Measurements from ENCODE around the gene WDR49. TPM values are rescaled to one million over a fixed set of nuclear protein-coding genes. Genes with fewer than 3 reads are reported as not detected.

The WDR49 gene
- total RNA-seq, 1 experiment from 2014 or later, result 1.3 TPM

GRCh38 chr3:167631471-167631870 is 22.3 kb downstream of the WDR49 start:
- WGBS (ENCODE audit: extremely low coverage, insufficient read length, low lambda C conversion rate), result no CpG with 5 or more reads among the region's 5 CpGs
- no peaks in the 10 kb centered on the region for H3K23me2 ChIP-seq (ENCODE audit: insufficient read length, low read depth, low read length, poor library complexity, severe bottlenecking)
- no peak overlapping the region for H2BK20ac ChIP-seq (ENCODE audit: low read depth, low read length, poor library complexity, severe bottlenecking)
- H3K27ac ChIP-seq (ENCODE audit: insufficient read length, low read depth, low read length), result no peak overlapping the region
- Mint-ChIP-seq H3K4me1 (no peaks in the 10 kb centered on the region; a peak in 2 of 4 replicates), H3K36me3 (ENCODE audit: insufficient read depth in 1 of 3, low read depth in 3 of 3) (no peaks in the 10 kb centered on the region), H3K4me3 (no peak overlapping the region), H3K27ac (no peak overlapping the region), H3K9me3 (no peaks in the 10 kb centered on the region; a peak in 1 of 5 replicates), H3K27me3 (ENCODE audit: low read depth) (no peaks in the 10 kb centered on the region; the same call in 1 of the 2 replicates)
- H4K20me1 ChIP-seq (ENCODE audit: control insufficient read depth, insufficient read depth, insufficient read length), result no peaks in the 10 kb centered on the region
- H2AK5ac ChIP-seq (ENCODE audit: insufficient read length, low read length), result no peak overlapping the region
- H3K4me2 ChIP-seq (ENCODE audit: insufficient read depth, insufficient read length, low read length), result no peak overlapping the region
- H2BK15ac ChIP-seq (ENCODE audit: low read depth, low read length), result no peak overlapping the region
- no peak overlapping the region for H3K4ac ChIP-seq (ENCODE audit: low read depth, low read length)
- no peak overlapping the region for H3K23ac ChIP-seq (ENCODE audit: insufficient read length, low read depth, low read length)
- H3K79me1 ChIP-seq (ENCODE audit: insufficient read depth, low read depth, low read length, poor library complexity, severe bottlenecking), result no peaks in the 10 kb centered on the region
- no peak overlapping the region for H3K56ac ChIP-seq (ENCODE audit: insufficient read length, low read depth, low read length)
- H4K5ac ChIP-seq (ENCODE audit: insufficient read length, low read depth, low read length), result no peak overlapping the region
- no peaks in the 10 kb centered on the region for H3K4me1 ChIP-seq (ENCODE audit: insufficient read depth, low read length)
- no peak overlapping the region for H4K91ac ChIP-seq (ENCODE audit: insufficient read length, low read depth, low read length)
- no peak overlapping the region for H2BK120ac ChIP-seq (ENCODE audit: low read depth, low read length, poor library complexity, severe bottlenecking)
- no peak overlapping the region for H4K8ac ChIP-seq (replicated peaks; ENCODE audit: insufficient read length, low read depth, low read length)
- H3K9me3 ChIP-seq (ENCODE audit: control insufficient read depth, low read depth, low read length), result no peaks in the 10 kb centered on the region
- H3K18ac ChIP-seq (ENCODE audit: insufficient read length, low read depth, low read length), result no peak overlapping the region
- H2AFZ ChIP-seq (ENCODE audit: low read length), result no peak overlapping the region
- DNase-seq, result no peak
- no peaks in the 10 kb centered on the region for H3K27me3 ChIP-seq (ENCODE audit: insufficient read depth, low read length)
- H2BK12ac ChIP-seq (ENCODE audit: insufficient read length, low read depth, low read length), result no peak overlapping the region
- H3K14ac ChIP-seq (ENCODE audit: insufficient read depth, low read length), result no peak overlapping the region
- no peak overlapping the region for H3K9ac ChIP-seq (ENCODE audit: extremely low read depth, insufficient read length, low read length)
- H3K79me2 ChIP-seq (ENCODE audit: insufficient read depth, low read length), result no peaks in the 10 kb centered on the region
- no peak overlapping the region for H2BK5ac ChIP-seq (ENCODE audit: insufficient read length, low read length)
- H3T11ph ChIP-seq (ENCODE audit: low read length), result no peak overlapping the region
- TF ChIP-seq, protein P1, sequence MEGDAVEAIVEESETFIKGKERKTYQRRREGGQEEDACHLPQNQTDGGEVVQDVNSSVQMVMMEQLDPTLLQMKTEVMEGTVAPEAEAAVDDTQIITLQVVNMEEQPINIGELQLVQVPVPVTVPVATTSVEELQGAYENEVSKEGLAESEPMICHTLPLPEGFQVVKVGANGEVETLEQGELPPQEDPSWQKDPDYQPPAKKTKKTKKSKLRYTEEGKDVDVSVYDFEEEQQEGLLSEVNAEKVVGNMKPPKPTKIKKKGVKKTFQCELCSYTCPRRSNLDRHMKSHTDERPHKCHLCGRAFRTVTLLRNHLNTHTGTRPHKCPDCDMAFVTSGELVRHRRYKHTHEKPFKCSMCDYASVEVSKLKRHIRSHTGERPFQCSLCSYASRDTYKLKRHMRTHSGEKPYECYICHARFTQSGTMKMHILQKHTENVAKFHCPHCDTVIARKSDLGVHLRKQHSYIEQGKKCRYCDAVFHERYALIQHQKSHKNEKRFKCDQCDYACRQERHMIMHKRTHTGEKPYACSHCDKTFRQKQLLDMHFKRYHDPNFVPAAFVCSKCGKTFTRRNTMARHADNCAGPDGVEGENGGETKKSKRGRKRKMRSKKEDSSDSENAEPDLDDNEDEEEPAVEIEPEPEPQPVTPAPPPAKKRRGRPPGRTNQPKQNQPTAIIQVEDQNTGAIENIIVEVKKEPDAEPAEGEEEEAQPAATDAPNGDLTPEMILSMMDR (conservative IDR thresholded peaks at IDR 0.05), result no peak

Data from H9 (cell line).